RPMI7951 (cell line): ENCODE measurements around the gene SLC29A3. TPM values are rescaled to one million over a fixed set of nuclear protein-coding genes. Genes with fewer than 3 reads are reported as not detected.
"Not testable (repeated sequence)": the region's sequence is repeated elsewhere in the genome, so short reads cannot be mapped to it uniquely, and the experiment has no call there.

Experiments
- DNase-seq: peaks from one replicate; pipeline ENCODE4 v3.0.0-alpha.2; 2012; ENCODE audit warnings: low read depth
- total RNA-seq: library from RNA; depleted of rRNA; stranded (reverse); fragments of >200 nt; shearing (Covaris generic); gene quantifications from 2 replicates; pipeline ENCODE4 v1.2.3, GENCODE V29; 2014

SLC29A3 gene
- total RNA-seq, 1 experiment from 2014 or later, result 1.2 TPM

- DNase-seq, result no peak
Measured at GRCh38 chr10:71283876-71284275, 35.2 kb upstream of the SLC29A3 start.

GRCh38 chr10:71284544-71285179 is 34.4 kb upstream of the SLC29A3 start:
- no peak for DNase-seq

- peak; percentile 29 for DNase-seq
Measured at GRCh38 chr10:71285180-71285545, 33.9 kb upstream of the SLC29A3 start.

GRCh38 chr10:71285986-71286385 is 33.1 kb upstream of the SLC29A3 start:
- no peak for DNase-seq

GRCh38 chr10:71286521-71287294 is 32.4 kb upstream of the SLC29A3 start:
- no peak for DNase-seq

- DNase-seq, result no peak
Measured at GRCh38 chr10:71287456-71287855, 31.6 kb upstream of the SLC29A3 start.

GRCh38 chr10:71288461-71288860 is 30.6 kb upstream of the SLC29A3 start:
- no peak for DNase-seq

- peak; percentile 80 for DNase-seq
Measured at GRCh38 chr10:71289421-71290130, 29.5 kb upstream of the SLC29A3 start.

- no peak for DNase-seq
Measured at GRCh38 chr10:71290331-71290730, 28.7 kb upstream of the SLC29A3 start.

GRCh38 chr10:71290806-71291527 is 28.1 kb upstream of the SLC29A3 start:
- DNase-seq, result peak; percentile 88

- no peak for DNase-seq
Measured at GRCh38 chr10:71291528-71291900, 27.5 kb upstream of the SLC29A3 start.

- DNase-seq, result no peak
Measured at GRCh38 chr10:71292624-71293445, 26.2 kb upstream of the SLC29A3 start.

- no peak for DNase-seq
Measured at GRCh38 chr10:71293446-71294084, 25.5 kb upstream of the SLC29A3 start.

GRCh38 chr10:71294091-71294561 is 24.9 kb upstream of the SLC29A3 start:
- DNase-seq, result no peak

GRCh38 chr10:71294856-71295255 is 24.2 kb upstream of the SLC29A3 start:
- DNase-seq, result no peak

- DNase-seq, result no peak
Measured at GRCh38 chr10:71295641-71296040, 23.4 kb upstream of the SLC29A3 start.

- no peak for DNase-seq
Measured at GRCh38 chr10:71296086-71296485, 23.0 kb upstream of the SLC29A3 start.

GRCh38 chr10:71296811-71297210 is 22.2 kb upstream of the SLC29A3 start:
- DNase-seq, result not testable (repeated sequence)

- no peak for DNase-seq
Measured at GRCh38 chr10:71297343-71297742, 21.7 kb upstream of the SLC29A3 start.

GRCh38 chr10:71299071-71299785 is 19.8 kb upstream of the SLC29A3 start:
- DNase-seq, result no peak
